HG03039 (cell line): ENCODE data around the gene IFITM2.

Experiments
- ATAC-seq: cut with Tn5 transposase; IDR thresholded peaks from one replicate; pipeline ENCODE4 v1.9.1; 2021; ENCODE audit warnings: mild to moderate bottlenecking, moderate library complexity; ENCODE audit not compliant: unreplicated experiment

IFITM2 gene

DNA sequence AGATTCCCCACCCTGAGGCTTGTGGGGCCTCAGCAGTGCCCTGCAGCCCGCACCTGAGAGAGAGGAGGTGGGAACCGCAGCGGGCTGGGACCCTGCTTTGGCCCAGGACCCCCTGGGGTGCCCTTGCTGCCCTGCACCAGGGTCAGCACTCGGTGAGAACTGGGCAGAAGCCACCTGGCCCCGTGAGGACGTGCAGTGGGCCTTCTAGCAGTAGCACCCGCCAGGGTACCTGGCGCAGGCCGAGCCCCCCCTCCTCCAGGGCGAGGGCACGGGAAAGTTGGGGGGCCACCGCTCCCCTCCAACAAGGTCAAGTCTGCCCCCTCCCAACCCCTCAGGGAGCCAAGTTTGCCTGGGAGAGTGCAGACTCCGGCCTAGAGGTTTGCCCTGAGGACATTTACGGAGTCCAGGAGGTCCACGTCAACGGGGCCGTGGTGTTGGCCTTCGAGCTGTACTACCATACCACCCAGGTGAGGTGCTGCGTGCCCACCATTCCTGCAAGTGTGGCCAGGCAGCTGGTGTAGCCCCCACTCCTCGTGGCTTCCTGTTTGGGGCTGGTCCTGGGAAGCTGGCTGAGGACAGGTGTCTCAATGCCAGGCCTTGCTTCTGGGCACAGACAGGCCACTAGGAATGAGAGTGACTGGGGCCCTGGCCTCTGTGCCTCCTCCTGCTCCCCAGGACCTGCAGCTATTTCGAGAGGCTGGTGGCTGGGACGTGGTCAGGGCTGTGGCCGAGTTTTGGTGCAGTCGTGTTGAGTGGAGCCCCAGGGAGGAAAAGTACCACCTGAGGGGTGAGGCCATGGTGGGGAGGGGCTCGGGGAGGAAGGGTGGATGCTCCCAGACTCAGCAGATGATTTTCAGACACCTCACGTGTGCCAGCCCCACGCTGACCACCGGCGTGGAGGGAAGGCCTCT lies 15.2 kb upstream of the IFITM2 start:
- ATAC-seq = no peak

DNA sequence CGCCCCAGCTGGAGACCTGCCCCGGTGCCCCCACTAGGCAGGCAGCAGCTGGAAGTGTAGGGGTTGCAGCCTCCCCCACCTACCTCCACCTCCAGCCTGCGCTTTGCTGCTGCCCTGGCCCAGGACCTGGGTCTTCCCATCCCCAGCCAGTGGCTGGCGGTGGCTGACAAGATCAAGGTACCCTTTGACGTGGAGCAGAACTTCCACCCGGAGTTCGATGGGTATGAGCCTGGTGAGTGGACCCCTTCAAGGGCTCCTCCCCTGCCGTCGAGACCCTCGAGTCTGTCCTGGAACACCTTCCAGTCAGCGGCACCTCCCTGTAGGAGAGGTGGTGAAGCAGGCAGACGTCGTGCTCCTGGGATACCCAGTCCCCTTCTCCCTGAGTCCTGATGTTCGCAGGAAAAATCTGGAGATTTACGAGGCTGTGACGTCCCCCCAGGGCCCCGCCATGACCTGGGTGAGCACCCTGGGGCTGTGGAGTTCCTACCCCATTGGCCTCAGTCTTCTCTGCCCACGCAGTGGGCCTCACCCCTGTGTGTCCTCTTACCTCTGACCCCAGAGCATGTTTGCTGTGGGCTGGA lies 14.3 kb upstream of the IFITM2 start:
- ATAC-seq = no peak

DNA sequence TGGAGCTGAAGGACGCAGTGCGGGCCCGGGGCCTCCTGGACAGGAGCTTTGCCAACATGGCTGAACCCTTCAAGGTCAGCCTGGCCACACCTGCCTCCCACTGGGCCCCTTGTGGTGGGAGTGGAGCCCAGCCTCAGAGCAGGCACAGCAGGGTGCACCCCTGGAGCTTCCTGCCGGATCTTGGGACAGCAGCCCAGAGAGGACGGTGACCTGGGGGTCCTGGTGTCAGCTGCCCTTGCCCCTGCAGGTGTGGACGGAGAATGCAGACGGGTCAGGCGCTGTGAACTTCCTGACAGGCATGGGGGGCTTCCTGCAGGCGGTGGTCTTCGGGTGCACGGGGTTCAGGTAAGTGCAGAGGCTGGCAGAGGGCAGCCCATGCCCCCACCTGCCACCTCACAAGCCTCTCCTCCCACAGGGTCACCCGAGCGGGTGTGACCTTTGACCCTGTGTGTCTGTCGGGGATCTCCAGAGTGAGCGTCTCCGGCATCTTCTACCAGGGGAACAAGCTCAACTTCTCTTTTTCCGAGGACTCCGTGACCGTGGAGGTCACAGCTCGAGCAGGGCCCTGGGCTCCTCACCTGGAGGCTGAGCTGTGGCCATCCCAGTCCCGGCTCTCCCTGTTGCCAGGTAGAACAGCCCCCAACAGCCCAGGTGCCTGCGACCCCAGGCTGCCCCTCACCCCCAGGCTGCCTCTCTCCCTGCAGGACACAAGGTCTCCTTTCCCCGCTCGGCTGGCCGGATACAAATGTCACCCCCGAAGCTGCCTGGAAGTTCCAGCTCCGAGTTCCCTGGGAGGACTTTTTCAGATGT lies 13.6 kb upstream of the IFITM2 start:
- ATAC-seq = no peak

DNA sequence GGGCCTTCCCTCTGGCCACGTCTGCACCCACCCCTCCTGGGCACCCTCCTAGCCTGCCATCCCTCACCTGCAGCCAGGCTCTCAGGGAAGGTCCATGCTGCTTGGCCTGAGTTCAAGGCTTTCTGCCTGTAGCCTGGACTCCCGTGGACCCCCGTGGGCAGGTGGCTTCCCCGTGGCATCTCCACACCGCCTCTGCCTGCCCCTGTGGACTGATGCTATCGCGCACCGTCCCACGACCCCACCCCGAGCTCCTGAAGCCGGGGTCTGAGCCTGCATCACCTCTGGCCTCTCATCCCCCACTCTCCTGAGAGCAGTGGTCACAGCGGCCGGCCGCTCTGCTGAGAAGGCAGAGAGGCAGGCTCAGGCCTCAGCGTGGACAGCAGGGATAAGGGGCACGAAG lies 12.8 kb upstream of the IFITM2 start:
- no peak for ATAC-seq

DNA sequence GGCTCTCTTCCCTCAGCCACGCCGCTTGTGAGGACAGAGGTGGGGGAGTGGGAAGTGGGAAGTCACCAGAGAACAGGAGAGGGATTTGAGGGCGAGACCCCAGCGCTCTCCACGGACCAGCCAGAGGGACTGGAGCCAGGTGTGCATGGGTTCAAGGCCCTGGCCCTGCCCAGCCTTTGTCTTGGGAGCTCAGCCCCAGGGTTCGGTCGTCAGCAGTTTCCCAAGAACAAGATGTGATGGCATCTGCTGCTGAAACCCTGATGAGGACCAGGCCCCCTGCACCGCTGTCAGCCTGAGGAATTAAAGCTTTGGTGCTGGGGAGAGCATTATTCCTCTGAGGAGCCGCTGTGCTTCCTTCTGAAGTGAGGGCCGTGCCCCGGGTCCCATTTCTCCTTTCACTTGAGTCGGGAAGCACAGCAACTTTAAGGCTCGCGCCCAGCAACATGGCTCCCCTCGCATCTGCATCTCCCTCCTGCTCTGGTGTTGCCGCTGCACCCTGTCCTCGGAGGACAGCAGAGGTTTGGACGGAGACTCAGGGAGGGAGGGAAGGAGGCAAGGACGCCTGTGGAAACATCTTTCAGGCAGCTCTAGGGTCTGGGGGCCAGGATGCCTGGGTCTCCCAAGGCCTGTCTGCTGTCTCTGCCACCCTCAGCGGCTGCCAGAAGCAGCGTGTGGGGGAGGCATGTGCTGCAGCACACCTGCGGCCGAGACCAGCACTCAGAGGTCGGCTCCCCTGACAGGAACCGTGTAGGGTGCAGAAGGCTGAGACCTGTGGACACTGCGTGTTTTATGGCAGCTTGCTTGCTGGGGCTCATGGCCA lies 12.1 kb upstream of the IFITM2 start:
- no peak for ATAC-seq

DNA sequence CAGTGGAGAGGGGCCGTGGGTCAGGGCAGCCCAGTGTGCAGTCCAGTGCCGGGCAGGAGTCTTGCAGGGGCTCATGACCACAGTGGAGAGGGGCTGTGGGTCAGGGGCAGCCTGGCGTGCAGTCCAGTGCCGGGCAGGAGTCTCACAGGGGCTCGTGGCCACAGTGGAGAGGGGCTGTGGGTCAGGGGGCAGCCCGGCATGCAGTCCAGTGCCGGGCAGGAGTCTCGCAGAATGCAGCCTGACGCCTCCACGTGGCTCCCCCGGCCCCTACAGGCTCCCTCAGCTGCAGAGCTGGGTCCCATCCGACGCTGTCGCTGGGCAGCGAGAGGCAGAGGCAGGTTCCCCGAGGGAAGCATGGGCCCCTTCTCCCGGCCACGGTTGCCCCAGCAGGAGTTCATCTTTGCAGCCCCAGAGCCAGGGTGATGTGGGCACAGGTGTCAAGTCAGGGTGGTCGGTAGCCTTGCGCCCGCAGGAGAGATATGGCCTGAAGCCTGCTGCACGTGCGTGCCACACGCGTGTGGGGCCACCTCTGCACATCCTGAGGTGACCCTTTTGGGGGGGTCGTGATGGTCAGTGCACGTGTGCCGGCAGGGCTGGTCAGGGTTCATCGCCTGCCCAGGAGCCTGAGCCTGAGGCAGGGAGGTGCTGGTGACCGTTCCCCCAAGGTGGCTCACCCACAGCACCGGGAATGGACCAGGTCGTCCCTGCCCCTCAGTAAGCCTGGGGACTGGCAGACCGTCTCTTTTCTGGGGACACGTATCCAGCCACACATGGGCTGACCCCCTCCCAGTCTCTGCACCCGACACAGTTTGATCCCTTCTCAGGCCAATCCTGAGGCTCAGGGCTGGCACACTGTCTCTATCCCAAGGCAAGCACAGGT lies 11.2 kb upstream of the IFITM2 start:
- ATAC-seq = no peak

DNA sequence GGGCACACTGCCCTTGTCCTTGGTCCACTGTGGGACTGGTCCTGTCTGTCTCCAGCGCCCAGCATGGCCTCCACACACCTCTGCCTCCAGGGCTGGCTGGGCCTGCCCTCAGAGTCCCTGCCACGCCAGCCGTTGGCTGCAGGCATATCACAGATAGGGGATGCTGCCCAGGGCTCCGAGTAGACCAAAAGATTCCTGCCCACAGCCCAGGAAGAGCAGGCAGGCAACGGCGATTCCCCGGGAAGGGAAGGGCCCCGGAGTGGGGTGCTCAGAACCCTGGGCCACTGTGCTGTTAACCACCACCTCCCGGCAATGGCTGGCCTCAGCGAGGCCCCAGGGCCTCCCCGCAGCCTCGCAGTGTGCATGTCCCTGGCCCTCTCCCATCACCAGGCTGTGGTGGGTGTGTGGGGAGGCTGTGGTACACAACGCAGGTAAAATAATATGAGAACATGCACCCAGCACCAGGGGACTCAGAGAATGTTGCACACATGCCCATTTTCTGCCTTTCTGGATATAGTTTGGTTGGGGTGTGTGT lies 10.5 kb upstream of the IFITM2 start:
- no peak for ATAC-seq

DNA sequence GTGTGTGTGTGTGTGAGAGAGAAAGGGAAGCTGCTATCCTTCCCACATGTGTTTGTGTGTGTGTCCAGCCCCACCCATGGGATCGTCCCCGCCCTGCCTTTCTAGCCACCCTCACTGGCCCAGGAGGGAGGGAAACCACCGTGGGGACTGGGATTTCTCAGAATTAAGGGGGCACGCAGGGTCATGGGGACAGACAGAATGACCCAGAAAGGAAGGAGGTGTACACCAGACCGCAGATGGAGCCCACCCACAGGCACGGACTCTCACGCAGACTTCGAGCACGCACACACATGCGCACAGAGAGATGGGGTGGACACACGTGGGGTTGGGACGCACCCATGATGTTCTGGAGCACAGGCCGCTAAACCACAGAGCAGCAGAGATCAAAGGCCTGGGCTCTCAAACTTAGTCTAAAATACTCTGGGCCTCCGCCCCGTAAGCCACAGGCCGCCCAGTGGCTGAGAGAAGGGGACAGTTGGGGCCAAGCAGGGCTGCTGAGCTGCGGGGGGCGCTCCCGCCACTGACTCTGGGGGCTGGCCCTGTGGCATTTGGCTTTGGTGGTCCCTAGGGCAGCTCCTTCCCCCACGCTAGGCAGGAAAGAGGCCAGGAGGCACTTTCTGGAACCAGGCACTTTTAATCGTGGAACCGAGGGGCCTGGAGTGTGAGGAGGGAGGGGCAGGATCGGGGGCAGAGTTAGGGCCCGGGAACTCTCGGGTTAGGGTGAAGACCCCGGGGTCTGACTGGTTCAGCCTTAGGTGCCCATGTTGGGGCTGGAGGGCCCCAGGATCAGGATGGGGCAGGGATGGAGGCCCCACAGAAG lies 9.8 kb upstream of the IFITM2 start:
- no peak for ATAC-seq

DNA sequence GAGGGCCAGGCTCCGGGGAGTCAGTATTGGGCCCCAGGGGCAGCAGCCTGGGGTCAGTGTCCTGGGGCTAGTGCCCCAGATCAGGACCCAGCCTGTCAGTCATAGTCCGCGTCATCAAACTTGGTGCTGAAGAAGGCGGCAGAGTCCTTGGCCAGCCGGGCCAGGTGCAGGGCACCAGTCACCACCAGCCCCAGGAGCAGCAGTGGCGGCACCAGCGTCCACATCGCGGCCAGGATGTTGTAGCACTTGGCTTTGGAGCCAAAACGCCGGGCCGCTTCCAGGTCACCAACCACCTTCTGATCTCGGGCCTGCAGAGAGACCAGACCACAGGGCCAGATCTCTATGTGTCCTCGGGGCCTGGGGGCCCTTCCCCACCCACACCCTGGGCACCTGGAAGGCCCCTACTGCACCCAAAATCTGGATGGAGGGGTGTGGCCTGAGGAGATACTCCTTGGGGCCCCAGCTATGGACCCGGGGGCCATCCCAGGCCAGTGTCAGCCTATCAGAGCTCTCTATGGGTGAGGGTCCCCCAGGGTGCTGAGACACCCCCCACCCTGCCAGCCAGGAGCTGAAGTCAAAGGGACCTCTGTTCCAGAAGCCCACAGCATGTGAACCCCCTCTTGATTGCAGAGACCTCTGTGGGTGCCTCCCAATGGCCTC lies 9.1 kb upstream of the IFITM2 start:
- ATAC-seq = no peak

DNA sequence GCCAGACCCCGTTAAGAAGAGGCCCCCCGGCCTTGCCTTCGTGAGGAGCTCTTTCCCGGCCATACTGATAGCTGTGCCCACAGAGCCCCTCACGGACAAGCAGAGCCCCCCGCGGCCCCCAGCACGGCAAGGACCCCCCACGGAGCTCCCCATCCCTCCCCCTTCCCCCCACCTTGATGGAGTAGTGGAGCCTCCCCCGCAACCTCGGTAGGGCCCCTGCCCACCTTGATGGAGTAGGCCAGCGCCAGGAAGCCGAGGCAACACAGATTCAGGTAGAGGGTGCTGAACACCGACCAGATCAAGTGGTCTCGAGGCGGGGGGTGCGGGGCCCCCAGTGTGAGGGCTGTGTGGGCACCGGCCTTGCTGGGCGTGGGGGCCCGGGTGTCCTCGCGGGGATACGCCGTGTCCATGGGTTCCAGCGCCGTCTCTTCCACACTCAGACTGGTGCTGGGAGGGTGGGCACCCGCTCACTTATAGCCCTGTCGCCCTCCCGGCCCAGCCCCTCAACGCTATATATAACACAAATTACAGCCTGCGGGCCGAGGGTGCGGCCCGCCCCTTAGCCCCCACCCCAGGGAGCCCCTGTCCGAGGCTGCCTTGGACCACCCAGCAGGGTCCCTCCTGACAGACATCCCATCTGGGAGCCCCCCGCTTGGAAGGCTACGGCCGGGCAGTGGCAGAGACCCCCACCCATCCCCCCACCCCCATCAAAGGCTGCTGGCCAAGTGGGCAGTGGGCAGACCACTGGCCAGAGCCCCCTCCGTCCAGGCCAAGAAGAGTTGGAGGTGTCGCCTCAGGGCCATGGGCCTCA lies 8.3 kb upstream of the IFITM2 start, which contains the start of gene IFITM5:
TSS of gene IFITM5 (minus strand) at position 446 of the 811 bp plus-strand sequence. CDS start at position 410, 36 bp downstream.
- ATAC-seq = no peak

DNA sequence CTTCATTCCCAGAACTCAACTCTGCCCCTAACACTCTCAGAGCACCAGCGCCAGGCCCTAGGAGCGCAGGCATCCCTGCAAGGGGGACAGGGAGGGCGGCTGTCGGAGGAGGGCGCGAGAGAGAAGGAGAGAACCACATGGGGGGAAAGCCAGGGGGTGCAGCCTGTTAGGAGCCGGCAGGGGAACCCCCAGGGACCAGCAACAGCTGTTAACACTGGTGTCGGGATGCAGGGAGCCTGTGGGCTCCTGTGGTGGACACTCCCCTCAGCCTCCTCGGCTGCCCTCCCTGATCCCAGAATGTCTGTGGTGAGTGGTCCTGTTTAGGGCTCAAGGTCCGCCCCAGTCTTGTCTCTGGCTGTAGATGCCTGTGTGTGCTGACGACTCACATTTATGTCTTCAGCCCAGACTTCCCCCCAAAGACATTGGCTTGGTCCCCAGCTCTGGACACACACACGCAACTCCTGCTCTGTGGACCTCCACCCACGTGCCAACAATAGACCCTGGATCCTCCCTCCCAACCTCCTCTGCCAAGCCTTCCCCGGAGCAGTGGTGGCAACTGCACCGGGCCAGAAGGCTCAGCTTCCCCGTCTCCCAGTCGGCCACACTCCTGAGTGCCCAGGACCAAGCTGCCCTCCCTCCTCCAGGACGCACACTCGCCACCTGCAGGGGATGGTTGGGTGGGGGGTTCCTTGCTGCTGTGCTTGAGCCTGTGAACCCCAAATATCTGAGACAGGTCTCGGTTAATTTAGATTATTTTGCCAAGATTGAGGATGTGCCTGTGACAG lies 7.5 kb upstream of the IFITM2 start:
- ATAC-seq = no peak

DNA sequence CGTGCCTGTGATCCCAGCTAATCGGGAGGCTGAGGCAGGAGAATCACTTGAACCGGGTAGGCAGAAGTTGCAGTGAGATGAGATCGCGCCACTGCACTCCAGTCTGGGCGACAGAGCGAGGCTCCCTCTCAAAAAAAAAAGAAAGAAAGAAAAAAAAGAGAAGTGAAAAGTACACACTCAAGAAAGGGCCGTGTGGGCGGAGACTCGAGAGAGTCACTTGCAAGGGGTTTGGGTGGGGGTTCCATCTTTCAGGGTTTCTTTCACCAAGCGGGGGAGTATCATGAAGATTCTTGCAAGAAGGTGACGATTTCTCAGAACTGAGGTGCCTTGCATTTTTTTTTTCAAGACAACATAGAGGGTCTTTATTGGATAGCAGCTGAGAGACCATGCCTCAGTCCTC lies 4.3 kb upstream of the IFITM2 start:
- no peak for ATAC-seq

DNA sequence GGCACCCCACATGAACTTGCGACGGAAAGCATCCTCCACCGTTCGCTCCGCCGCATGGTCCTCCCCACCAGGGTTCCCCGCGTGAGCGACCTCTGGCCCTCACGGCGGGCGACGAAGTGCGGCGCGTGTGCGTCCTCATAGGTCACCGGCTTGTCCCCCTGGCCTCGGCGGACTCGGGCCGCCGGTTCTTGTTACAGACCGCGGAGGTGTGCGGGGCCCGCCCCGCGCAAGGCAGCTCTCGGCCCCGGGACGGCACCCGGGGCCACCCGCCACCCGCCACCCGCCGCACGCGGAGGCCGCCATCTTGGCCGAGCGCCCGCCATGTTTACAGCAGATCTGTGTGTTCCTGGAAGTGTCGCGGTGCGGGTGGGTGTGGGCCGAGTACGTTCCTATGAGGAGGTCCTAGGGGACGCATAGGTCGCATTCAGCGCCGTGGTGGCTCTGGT lies 3.5 kb upstream of the IFITM2 start:
- ATAC-seq = no peak

DNA sequence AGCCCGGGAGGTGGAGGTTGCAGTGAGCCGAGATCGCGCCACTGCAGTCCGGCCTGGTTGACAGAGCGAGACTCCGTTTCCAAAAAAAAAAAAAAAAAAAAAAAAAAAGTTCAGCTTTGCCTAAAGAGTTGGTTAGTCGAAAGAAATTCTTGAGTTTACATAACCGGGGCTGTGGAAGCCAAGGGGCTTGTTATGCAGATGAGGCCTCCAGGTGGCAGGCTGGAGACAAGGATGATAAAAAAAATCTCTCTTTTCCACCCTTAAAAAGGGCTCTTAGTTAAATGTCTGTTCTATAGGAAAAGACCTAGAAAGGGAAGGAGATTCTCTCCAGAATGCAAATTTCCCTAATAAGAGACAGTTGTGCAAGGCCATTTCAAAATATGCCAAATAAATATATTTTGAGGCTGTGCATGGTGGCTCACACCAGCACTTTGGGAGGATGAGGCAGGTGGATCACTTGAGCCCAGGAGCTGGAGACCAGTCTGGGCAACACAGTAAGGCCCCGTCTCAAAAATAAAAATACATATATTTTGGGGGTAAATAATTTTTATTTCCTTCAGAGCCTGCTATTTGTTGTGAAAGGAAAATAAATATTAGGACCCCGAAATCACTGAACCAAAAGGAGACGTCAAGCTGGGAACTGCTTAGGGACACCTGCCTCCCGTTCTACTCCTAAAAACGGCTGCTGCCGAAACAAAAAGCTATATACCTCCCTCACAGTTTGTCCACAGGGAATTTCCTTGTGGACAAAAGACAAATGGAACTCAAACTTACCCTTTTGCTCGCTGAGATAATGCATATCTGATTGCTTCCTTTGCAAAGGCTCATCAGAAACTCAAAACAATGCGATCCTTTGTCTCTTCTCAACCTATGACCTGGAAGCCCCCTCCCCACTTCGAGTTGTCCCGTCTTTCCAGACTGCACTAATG lies 2.4 kb upstream of the IFITM2 start:
- ATAC-seq = no peak

DNA sequence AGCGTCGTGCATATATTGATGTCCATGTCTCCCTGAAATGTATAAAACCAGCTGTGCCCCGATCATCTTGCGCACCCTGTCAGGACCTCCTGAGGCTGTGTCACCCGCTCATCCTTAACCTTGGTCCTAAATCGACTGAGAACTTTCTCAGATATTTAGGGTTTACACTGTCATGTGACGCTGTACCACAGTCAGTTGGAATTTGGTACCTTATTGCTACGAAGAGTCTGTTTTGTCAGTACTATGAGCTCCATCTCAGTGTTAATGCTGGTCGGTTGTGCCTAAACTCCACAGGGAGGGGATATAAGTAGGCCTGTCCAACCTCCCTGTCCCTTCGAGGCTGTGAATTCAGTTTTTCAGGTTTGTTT lies 1.8 kb upstream of the IFITM2 start:
- ATAC-seq = no peak
